Measurements from ENCODE around the gene AATK.
A peak's percentile ranks its signal among the peaks of the same experiment; 100 is the strongest.
"Not testable (repeated sequence)": the region's sequence is repeated elsewhere in the genome, so short reads cannot be mapped to it uniquely, and the experiment has no call there.

Gene AATK

GRCh38 chr17:81084680-81085419, 81.2 kb downstream of the AATK start:
- no peak for DNase-seq

DNA sequence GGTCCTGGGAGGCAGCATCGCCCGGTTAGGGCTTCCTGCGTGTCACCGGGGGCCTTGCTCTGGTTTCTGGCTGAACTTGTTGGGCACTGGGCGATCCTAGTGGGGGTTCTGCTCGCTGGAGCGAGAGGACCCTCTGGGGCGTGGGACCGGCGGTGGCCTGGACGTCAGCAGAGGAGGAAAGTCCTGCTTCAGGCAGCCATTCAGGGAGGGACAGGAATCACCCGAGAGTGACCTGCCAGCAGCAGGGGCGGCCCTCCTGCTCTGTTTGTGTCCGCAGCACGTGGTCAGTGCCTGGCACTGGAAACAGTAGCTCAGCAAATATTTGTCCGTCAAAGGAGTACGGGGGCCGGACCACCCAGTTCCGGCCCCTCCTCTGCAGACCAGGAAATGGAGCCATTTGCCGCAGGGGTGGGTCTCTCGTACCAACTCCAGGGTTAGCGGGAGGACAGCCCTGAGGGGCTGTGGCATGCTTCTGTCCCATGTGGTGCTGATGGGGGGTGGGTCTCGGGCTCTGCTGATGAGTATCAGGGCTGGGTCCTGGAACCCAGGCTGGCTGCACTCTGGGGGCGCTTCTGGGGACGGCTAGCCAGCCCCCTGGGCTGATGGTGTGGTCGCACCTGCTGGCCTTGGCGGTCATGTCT, 82.8 kb downstream of the AATK start:
- DNase-seq: no peak

DNA sequence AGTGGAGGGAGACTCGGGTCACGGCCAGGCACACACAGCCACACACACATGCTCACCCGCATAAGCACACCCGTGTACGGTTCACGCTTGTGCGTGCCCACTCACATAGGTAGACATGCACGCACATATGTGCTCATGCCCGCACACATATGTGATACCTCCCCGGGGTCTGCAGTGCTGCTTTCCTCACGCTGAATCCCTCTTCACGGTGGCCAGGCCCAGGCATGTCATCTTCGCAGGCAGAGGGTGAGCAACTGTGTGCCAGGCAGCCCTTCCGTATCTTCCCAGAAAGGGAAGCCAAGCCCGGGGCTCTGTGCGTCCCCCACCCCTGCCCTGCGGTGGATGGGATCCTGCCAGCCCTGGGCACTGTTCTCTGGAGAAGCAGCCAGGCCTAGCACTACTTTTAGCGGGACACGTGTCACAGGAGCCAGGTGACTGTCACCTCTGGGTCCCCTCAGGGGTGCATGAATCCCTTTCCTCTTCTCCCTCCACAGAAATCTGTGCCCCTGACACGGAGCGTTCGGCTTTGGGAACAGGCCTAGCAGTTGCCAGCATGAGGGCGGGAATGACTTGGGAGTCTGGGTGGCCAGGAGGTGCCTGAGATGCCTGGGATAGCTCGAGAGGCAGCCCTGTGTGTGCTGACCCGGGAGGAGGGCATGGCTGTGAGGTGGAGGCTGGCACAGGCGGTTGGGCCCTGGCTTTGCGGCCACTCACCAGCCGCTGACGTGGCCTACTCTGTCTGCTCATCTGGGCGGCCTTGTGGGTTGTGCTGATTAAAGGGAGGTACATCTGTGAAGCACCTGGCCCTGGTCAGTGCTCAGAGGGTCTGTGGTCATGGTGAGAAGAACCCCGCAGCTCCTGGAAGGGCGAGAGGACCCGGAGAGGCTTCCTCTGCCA, 83.6 kb downstream of the AATK start:
- no peak for DNase-seq

DNA sequence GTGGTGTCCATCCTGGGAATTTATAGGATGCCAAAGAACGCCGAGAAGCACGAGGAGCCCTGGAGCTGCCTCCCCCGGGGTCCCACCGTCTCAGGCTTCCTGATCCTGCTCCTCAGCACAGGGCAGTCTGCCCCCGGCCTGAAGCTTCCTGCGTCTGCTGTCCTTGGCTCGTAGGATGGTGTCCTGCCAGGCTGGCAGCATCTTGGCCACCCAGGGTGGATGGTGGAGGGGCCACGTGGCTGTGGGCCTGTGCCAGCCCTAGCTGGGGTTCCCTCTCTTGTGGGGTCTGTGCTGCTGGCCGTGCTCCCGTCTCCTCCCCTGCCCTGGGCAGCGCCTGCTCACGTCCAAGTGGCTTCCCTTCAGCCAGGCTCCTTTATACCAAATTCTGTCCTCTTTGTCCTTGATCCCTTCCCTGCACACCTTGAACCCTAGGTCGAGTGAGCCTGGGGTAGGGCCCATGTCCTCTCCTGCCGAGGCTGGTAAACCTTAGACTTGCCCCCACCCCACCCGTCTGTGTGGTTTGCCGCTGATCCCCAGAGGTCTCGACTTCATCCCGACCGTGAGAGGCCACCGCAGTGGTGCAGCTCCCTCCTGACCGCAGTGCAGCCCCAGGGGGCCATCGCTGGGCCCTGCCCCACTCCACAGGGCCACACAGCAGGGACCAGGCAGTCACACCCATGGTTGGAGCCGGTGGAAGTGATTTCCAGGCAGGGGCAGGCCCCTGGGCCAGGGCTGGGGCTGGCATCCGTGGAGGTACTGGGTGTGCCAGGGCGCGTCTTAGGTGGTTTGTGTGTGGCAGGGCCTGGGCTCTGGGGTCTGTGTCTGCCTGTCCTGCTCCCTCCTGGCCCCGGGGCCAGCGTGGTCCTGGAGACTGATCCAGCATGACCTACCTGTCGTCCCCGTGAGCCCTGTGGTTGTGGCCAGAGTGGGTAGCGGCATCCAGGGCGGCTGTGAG, 84.5 kb downstream of the AATK start:
- no peak for DNase-seq

GRCh38 chr17:81080019-81080418, 86.0 kb downstream of the AATK start:
- no peak for DNase-seq

DNA sequence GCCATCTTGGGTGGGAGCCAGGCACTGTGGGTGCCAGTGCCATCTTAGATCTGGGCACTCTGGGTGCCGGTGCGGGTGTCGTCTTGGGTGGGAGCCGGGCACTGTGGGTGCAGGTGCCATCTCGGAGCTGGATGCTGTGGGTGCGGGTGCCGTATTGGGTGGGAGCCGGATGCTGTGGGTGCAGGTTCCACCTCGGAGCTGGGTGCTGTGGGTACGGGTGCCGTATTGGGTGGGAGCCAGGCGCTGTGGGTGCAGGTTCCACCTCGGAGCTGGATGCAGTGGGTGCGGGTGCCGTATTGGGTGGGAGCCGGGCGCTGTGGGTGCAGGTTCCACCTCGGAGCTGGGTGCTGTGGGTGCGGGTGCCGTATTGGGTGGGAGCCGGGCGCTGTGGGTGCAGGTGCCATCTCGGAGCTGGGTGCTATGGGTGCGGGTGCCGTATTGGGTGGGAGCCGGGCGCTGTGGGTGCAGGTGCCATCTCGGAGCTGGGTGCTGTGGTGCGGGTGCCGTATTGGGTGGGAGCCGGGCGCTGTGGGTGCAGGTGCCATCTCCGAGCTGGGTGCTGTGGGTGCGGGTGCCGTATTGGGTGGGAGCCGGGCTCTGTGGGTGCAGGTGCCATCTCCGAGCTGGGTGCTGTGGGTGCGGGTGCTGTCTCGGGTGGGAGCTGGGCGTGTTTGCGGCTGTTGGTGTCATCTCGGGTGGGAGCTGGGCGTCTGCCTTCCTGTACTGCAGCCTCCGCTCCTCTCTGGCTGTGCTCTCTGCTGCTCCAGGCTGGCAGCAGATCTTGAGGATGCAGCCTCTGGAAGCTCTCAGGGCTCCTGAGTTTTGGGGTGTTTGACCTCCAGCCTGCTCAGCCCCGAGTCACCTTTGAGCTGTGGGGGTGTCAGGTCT, 87.8 kb downstream of the AATK start:
- DNase-seq: not testable (repeated sequence)

GRCh38 chr17:81076141-81076679, 89.8 kb downstream of the AATK start:
- DNase-seq: no peak

- DNase-seq: no peak
These were observed 90.7 kb downstream of the AATK start for GRCh38 chr17:81075307-81075706.

DNA sequence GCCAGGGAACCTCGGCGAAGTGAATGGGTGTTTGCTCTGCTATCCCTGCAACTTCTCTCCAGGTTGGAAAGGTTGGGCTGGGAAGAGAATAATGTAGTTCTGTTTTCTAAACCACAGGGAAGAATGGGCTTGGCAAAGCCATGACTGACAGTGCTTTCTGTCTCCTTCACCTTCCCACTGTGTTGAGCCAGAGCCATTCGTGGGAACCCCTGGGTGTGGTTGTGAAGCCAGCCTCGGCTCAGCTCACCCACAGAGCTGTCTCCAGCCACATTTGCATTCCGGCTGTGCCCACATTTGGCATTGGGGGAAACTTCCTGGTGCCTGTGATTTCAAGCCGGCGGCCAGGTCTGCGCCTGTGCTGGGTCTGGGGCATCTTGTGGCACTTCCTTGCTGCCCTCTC, 91.1 kb downstream of the AATK start:
- DNase-seq: no peak

DNA sequence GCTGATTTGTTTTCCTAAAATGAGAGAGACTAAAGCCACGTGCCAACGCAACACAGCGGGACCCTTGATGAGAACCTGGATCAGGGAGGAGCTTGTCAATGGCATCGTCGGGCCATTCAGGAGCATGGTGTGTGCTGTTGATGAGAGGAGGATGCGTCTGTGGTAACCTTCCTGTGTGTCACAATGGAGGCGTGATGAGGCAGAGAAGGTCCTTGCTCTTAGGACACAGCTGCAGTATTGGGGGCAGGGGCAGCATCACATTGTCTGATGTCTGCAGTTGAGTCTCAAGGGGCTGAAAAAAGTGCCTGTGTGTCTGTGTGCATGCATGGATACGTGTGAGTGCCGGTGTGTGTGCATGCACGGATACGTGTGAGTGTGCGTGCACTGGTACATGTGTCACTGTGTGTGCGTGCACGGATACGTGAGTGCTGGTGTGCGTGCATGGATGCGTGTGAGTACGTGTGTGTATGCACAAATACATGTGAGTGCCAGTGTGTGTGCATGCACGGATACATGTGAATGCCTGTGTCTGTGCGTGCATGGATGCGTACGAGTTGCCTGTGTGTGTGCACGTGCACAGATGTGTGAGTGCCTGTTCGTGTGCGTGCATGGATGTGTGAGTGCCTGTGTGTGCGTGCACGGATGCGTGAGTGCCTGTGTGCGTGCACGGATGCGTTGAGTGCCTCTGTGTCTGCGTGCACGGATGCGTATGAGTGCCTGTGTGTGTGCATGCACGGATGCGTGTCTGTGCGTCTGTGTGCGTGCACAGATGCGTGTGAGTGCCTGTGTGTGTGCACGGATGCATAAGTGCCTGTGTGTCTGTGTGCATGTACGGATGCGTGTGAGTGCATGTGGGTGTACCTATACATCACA, 91.8 kb downstream of the AATK start:
- DNase-seq: no peak

DNA sequence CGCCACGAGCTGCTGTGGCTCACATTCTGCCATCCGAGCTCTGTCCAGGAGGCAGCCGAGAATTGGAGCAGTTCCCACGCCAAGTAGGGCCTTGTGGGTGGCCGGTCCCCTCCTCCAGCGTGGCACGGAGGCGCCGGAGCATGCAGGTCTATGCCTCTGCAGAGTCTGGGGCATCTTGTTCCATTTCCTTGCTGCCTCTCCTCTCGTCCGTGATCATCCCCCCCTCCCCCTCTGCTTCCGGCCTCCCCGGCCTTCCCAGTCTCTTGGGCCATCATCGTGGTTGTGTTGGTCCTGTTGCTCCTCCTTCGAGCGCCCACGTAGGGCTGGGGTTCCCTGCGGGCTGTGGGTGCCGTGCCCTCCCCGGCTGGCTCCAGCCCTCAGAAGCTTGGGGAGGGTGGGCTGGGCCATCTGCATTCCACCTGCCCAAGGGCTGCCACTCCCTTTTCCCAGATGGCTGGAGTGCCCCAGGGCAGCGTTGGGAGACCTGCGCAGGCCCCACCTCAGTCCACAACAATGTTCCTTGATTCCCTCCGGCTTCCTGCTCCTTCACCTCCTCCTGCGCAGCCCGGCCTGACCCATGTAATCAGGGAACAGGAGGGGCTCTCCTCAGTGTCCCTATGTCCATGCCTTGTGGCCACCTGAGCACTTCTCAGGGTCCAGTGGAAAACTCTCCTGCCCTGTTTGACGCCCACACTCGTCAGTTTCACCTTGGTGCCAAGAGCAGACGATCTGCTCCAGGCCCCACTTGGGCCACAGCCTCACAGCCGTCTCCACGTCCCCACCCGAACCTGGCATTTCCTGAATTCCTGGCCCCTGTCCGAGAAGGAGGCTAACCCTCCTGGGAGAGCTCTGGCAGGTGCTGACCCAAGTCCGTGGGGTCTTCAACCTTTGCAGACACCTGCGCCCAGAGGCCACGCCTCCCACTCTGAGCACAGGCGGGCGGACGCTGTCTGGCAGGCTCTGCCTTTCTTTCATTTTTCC, 94.0 kb downstream of the AATK start:
- DNase-seq: no peak

DNA sequence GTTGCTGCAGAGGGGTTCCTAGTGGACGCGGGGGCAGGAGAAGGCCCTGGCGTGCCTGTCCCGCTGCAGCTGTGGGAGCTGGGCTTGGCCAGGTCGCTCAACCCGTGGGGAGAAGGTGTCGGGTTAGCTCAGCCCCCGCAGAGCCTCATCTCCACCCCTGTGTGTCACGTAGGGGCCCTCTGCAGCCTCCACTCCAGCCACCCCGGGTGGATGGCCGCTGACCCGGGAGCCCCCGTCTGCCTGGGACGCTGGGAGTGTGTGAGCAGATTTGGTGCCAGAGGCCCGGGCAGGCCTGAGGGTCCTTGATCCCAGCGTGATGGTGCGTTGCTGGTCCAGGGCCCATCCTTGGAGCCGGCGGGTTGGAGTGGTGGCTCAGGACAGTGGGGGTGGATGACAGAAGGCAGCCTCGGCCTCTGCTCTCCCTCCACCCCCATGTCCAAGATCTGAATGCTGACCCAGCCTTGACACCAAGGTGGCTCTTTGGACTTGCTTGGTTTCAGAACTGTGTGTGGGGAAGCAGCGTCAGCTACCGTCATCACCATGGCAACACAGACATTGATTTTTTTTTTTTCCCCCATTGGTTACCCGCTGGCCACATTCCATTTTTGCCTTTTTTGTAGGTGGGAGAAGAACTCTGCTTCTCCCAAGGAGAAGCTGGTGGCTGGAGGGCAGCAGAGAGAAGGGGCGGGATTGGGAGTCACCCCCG, 95.3 kb downstream of the AATK start:
- no peak for DNase-seq

GRCh38 chr17:81069135-81069645, 96.8 kb downstream of the AATK start:
- DNase-seq: no peak

DNA sequence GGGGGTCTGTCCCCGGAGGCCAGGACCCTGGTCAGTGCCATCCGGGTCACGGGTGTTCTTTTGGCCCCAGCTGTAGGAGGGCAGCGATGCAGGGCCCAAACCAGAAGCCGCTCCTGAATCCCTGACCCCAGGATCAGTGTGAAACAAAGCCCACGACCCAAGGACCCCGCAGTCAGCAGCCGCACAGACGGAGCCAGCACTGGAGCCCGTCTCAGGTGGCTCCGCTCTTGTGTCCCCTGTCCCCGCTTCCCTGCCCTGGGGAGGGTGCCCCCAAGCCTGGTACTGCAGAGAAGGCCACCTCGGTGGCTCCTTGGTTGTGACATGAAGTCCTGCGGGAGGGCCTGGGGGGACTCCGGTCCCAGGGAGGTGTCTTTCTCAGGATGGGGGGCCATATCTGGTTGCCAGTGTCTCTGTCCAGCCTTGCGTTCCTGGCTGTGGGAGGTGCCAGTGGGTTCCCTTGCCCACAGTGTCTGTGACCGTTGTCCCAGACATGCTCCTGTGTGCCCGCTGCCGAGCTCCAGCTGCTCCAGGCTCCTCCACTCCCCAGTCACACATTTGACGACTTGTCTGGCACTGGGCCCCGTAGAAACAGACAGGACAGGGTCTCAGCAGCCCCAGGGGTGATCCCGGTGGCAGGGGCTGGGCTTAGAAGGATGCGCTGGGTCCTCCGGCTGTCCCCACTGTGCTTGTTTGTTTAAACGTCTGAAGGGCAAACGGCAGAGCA, 97.4 kb downstream of the AATK start:
- no peak for DNase-seq

GRCh38 chr17:81067391-81067811, 98.6 kb downstream of the AATK start:
- peak; percentile 60 for DNase-seq
